H1 (cell line): ENCODE results near the gene ZC3H18. TPM values are rescaled to one million over a fixed set of nuclear protein-coding genes. Genes with fewer than 3 reads are reported as not detected.

Source experiments
- CTCF ChIA-PET: fragments of 300-600 bp; sonication (Branson Sonifier 250); formaldehyde crosslinking; loops from one replicate; lab custom pipeline; 2021; ENCODE audit not compliant: partially characterized antibody; lab: Charles Lee
- POLR2A ChIA-PET: fragments of 300-600 bp; sonication (Branson Sonifier 250); formaldehyde crosslinking; loops from one replicate; lab custom pipeline; 2021; ENCODE audit warnings: inconsistent platforms; ENCODE audit not compliant: partially characterized antibody; lab: Charles Lee
- DNase-seq, 2 experiments: peaks; one replicate each; pipeline versions ENCODE4 v3.0.0 to v3.0.0-alpha.2; 2010 to 2022; ENCODE audit warnings: low spot score in 2 of 2, low read depth in 1 of 2, mixed read lengths in 1 of 2
- FAIRE-seq: peaks from 2 replicates; lab custom pipeline; 2011; peaks lifted over from hg19 to GRCh38; lab: Jason Lieb, UNC
- H2AFZ ChIP-seq: 2 replicates; pipeline ENCODE4 v1.8.1; 2012; ENCODE audit warnings: low read length, inconsistent platforms
- H2AK5ac ChIP-seq: 2 replicates; pipeline ENCODE4 v1.6.1; 2013; ENCODE audit warnings: low read depth, low read length
- H2BK120ac ChIP-seq: replicated peaks from 2 replicates; pipeline ENCODE3; 2013; ENCODE audit warnings: low read depth, low read length, inconsistent platforms
- H2BK12ac ChIP-seq: 2 replicates; pipeline ENCODE4 v1.6.1; 2013; ENCODE audit warnings: low read depth, low read length
- H2BK15ac ChIP-seq: 2 replicates; pipeline ENCODE4 v1.6.1; 2013; ENCODE audit warnings: low read length
- H2BK20ac ChIP-seq: 2 replicates; pipeline ENCODE4 v1.6.1; 2013; ENCODE audit warnings: low read length
- H2BK5ac ChIP-seq: 2 replicates; pipeline ENCODE4 v1.6.1; 2013; ENCODE audit warnings: low read depth, low read length
- H3K14ac ChIP-seq: 2 replicates; pipeline ENCODE4 v1.6.1; 2013; ENCODE audit warnings: inconsistent platforms; ENCODE audit not compliant: insufficient read length
- H3K18ac ChIP-seq: 2 replicates; pipeline ENCODE4 v1.6.1; 2013; ENCODE audit warnings: low read length; ENCODE audit errors: extremely low read depth
- H3K23ac ChIP-seq: 2 replicates; pipeline ENCODE4 v1.6.1; 2013; ENCODE audit warnings: inconsistent platforms; ENCODE audit not compliant: insufficient read length
- H3K23me2 ChIP-seq: 2 replicates; pipeline ENCODE4 v1.6.1; 2013; ENCODE audit warnings: low read depth, low read length
- H3K27ac ChIP-seq: 2 replicates; pipeline ENCODE4 v1.6.1; 2011; ENCODE audit warnings: low read depth, low read length, inconsistent platforms
- H3K27me3 ChIP-seq, 4 experiments: replicated peaks in 1 of 4; 1 replicate in 1 of 4; 2 replicates in 3 of 4; pipeline versions ENCODE4 v1.6.1 to v1.8.1; 2011 to 2013; ENCODE audit warnings: low read length in 3 of 4, mild to moderate bottlenecking in 3 of 4, inconsistent platforms in 2 of 4, mixed read lengths in 2 of 4, moderate library complexity in 1 of 4; ENCODE audit not compliant: control insufficient read depth in 3 of 4, insufficient read depth in 3 of 4; ENCODE audit errors: extremely low read depth in 1 of 4
- H3K36me3 ChIP-seq, 4 experiments: 2 replicates each; pipeline versions ENCODE4 v1.6.1 to v1.8.1; 2011 to 2013; ENCODE audit warnings: mild to moderate bottlenecking in 4 of 4, low read length in 3 of 4, moderate library complexity in 2 of 4, control low read depth in 1 of 4, inconsistent platforms in 1 of 4; ENCODE audit not compliant: insufficient read depth in 4 of 4, control insufficient read depth in 2 of 4
- H3K4ac ChIP-seq: replicated peaks from 2 replicates; pipeline ENCODE3; 2013; ENCODE audit warnings: low read length, low read depth, mixed read lengths, inconsistent platforms; ENCODE audit not compliant: insufficient read length
- H3K4me1 ChIP-seq, 4 experiments: replicated peaks in 1 of 4; 1 replicate in 1 of 4; 2 replicates in 3 of 4; pipeline versions ENCODE4 v1.6.1 to v1.8.1; 2011 to 2013; ENCODE audit warnings: low read length in 3 of 4, inconsistent platforms in 2 of 4, mixed read lengths in 1 of 4; ENCODE audit not compliant: insufficient read depth in 4 of 4, control insufficient read depth in 3 of 4
- H3K4me2 ChIP-seq, 2 experiments: 2 replicates each; pipeline versions ENCODE4 v1.6.1 to v1.8.1; 2011 to 2013; ENCODE audit warnings: low read depth in 2 of 2, low read length in 2 of 2, control low read depth in 1 of 2, inconsistent platforms in 1 of 2, mild to moderate bottlenecking in 1 of 2; ENCODE audit not compliant: insufficient read depth in 1 of 2
- H3K4me3 ChIP-seq, 4 experiments: fragments of 200-600, 300-600 bp in 1 of 4; sonication (generic), shearing (Covaris generic), sonication (Bioruptor Twin) in 1 of 4; 2 replicates each; pipeline versions ENCODE4 v1.5.1 to v1.8.1; 2011 to 2016; ENCODE audit warnings: low read length in 4 of 4, low read depth in 3 of 4, control low read depth in 2 of 4, inconsistent platforms in 2 of 4, mild to moderate bottlenecking in 2 of 4, mixed read lengths in 1 of 4, moderate library complexity in 1 of 4; ENCODE audit not compliant: insufficient read depth in 2 of 4; ENCODE audit errors: extremely low read depth in 1 of 4
- H3K56ac ChIP-seq: replicated peaks from 2 replicates; pipeline ENCODE3; 2013; ENCODE audit warnings: low read depth, mild to moderate bottlenecking, mixed read lengths, low read length, inconsistent platforms; ENCODE audit not compliant: insufficient read length
- H3K79me1 ChIP-seq: 2 replicates; pipeline ENCODE4 v1.6.1; 2013; ENCODE audit warnings: low read depth, low read length, control low read depth
- H3K79me2 ChIP-seq, 2 experiments: 2 replicates each; pipeline versions ENCODE4 v1.6.1 to v1.8.1; 2012 to 2013; ENCODE audit warnings: low read length in 2 of 2, mild to moderate bottlenecking in 2 of 2, inconsistent platforms in 1 of 2; ENCODE audit not compliant: insufficient read depth in 2 of 2, control insufficient read depth in 1 of 2
- H3K9ac ChIP-seq, 4 experiments: replicated peaks in 1 of 4; 1 replicate in 1 of 4; 2 replicates in 3 of 4; pipeline versions ENCODE4 v1.6.1 to v1.8.1; 2011 to 2013; ENCODE audit warnings: low read depth in 3 of 4, low read length in 3 of 4, control low read depth in 2 of 4, mild to moderate bottlenecking in 2 of 4, moderate library complexity in 2 of 4, inconsistent platforms in 1 of 4; ENCODE audit errors: extremely low read depth in 1 of 4
- H3K9me3 ChIP-seq, 2 experiments: 2 replicates each; pipeline versions ENCODE4 v1.6.1 to v1.8.1; 2012 to 2013; ENCODE audit warnings: mild to moderate bottlenecking in 2 of 2, moderate library complexity in 2 of 2, control low read depth in 1 of 2, inconsistent platforms in 1 of 2, low read depth in 1 of 2, low read length in 1 of 2, mixed read lengths in 1 of 2; ENCODE audit not compliant: insufficient read depth in 2 of 2
- H4K20me1 ChIP-seq, 2 experiments: replicated peaks in 1 of 2; 2 replicates each; pipeline versions ENCODE3 to v1.8.1; 2011 to 2013; ENCODE audit warnings: inconsistent platforms in 2 of 2, low read length in 2 of 2, mild to moderate bottlenecking in 1 of 2; ENCODE audit not compliant: insufficient read depth in 2 of 2, control insufficient read depth in 1 of 2
- H4K5ac ChIP-seq: 2 replicates; pipeline ENCODE4 v1.6.1; 2013; ENCODE audit warnings: low read length, low read depth, mixed read lengths, inconsistent platforms; ENCODE audit not compliant: insufficient read length
- H4K8ac ChIP-seq: 2 replicates; pipeline ENCODE4 v1.8.0; 2013; ENCODE audit warnings: mild to moderate bottlenecking, moderate library complexity, low read length, inconsistent platforms; ENCODE audit not compliant: insufficient read depth; ENCODE audit errors: extremely low read depth
- H4K91ac ChIP-seq: replicated peaks from 2 replicates; pipeline ENCODE3; 2013; ENCODE audit warnings: low read length, mixed read lengths, inconsistent platforms; ENCODE audit not compliant: insufficient read length
- FOSL1 ChIP-seq: IDR thresholded peaks from 2 replicates; pipeline ENCODE4 v1.6.1; 2011; ENCODE audit warnings: mild to moderate bottlenecking, low read depth, low read length, moderate library complexity; ENCODE audit not compliant: insufficient read depth
- GABPA ChIP-seq: IDR thresholded peaks from 2 replicates; pipeline ENCODE4 v1.6.1; 2011; ENCODE audit warnings: mild to moderate bottlenecking, low read length, moderate library complexity, borderline replicate concordance; ENCODE audit not compliant: insufficient read depth
- JUN ChIP-seq: IDR thresholded peaks from 2 replicates; pipeline ENCODE4 v1.6.1; 2011; ENCODE audit warnings: low read depth, mild to moderate bottlenecking, improper control_type of control experiment, low read length
- PHF8 ChIP-seq: fragments of 200-600 bp; sonication (generic); conservative IDR thresholded peaks from 2 replicates; pipeline ENCODE4 v1.7.1; 2012; ENCODE audit warnings: low read depth, mild to moderate bottlenecking, inconsistent platforms, low read length, moderate library complexity
- POU5F1 ChIP-seq: IDR thresholded peaks from 2 replicates; pipeline ENCODE4 v1.6.1; 2011; ENCODE audit warnings: low read depth, mild to moderate bottlenecking, low read length, moderate library complexity
- SAP30 ChIP-seq: fragments of 300-600 bp; sonication (generic); IDR thresholded peaks from 2 replicates; pipeline ENCODE4 v1.7.1; 2012; ENCODE audit warnings: low read length, moderate library complexity, mild to moderate bottlenecking, inconsistent platforms; ENCODE audit not compliant: insufficient read depth, insufficient replicate concordance
- SIN3A ChIP-seq, 2 experiments: IDR thresholded peaks in 1 of 2; conservative IDR thresholded peaks in 1 of 2; 2 replicates each; pipeline ENCODE4 v1.6.1; 2011 to 2012; ENCODE audit warnings: low read length in 2 of 2, improper control_type of control experiment in 1 of 2, low read depth in 1 of 2, mild to moderate bottlenecking in 1 of 2
- SIRT6 ChIP-seq: IDR thresholded peaks from one replicate; pipeline ENCODE4 v1.7.1; 2012; ENCODE audit warnings: low read length, inconsistent platforms
- SRF ChIP-seq: IDR thresholded peaks from 2 replicates; pipeline ENCODE4 v1.6.1; 2011; ENCODE audit warnings: mild to moderate bottlenecking, low read depth, low read length, moderate library complexity
- YY1 ChIP-seq: IDR thresholded peaks from 2 replicates; pipeline ENCODE4 v1.6.1; 2011; ENCODE audit warnings: low read depth, mild to moderate bottlenecking, low read length
- WGBS, 2 experiments: shearing (Covaris generic) in 1 of 2; methylation state at CpG; one replicate each; pipeline versions ENCODE4 v1.1.6 to v1.1.7; 2013 to 2015; ENCODE audit warnings: low lambda C conversion rate in 2 of 2, mixed read lengths in 2 of 2, inconsistent platforms in 1 of 2, low coverage in 1 of 2, missing lambda C conversion rate in 1 of 2; ENCODE audit not compliant: insufficient replicate concordance in 2 of 2, insufficient coverage in 1 of 2, insufficient read length in 1 of 2; ENCODE audit errors: extremely low coverage in 1 of 2, missing lambda C conversion rate in 1 of 2; 5-methylcytosine and 5-hydroxymethylcytosine counted together
- polyA plus RNA-seq, 7 experiments: library from polyadenylated mRNA; depleted of rRNA in 3 of 7; stranded (reverse) in 5 of 7; unstranded in 2 of 7; fragments of >200 nt in 5 of 7; fragments of 200-250 nt in 2 of 7; gene quantifications; 1 replicate in 5 of 7; 2 replicates in 1 of 7; 4 replicates in 1 of 7; pipeline versions ENCODE4 v1.2.1 to v1.2.3, GENCODE V29; 2011 to 2013; ENCODE audit warnings: missing spikeins in 2 of 7, mixed read lengths in 2 of 7
- total RNA-seq: library from RNA; stranded (reverse); fragmentation: NEBNext Ultra II Directional; extraction: Animal tissue kit (Norgen Biotek cat#: 25700); gene quantifications from 2 replicates; pipeline ENCODE4 v1.2.1, GENCODE V29; 2021
- TF ChIP-seq, protein P1 (sequence below), 3 experiments: IDR thresholded peaks; 1 replicate in 2 of 3; 2 replicates in 1 of 3; pipeline versions ENCODE4 v1.5.1 to v1.6.1; 2011; ENCODE audit warnings: low read length in 3 of 3, mild to moderate bottlenecking in 3 of 3, inconsistent platforms in 2 of 3, low read depth in 1 of 3, moderate library complexity in 1 of 3; ENCODE audit not compliant: insufficient read depth in 1 of 3; ENCODE audit errors: control extremely low read depth in 1 of 3

ZC3H18 gene
- total and polyA plus RNA-seq, 2 of the 8 experiments (the other 6 are each of a cell fraction or from before 2014, with no cell fraction given) = 12.1 to 73.2 TPM

DNA sequence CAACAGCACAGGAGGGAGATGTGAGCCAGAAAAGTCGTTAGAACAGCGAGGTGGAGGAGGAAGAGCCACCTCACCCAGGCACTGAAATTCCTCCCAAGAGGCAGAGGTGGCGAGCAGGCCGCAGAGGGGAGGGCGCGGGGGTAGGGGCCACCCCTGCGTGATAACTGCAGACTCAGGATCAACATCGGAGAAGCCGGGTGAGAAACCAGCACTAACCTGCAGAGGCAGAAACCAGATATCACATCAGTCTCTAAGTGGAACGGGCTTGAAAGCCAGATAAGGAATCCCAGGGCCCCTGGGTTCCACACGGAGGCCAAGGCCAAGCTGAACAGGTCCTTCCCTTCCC, 39.4 kb upstream of the ZC3H18 start:
- peaks cover 0 to 23% (median 11%) of the 10 kb centered on the region in 4 experiments; a peak in 6 of 7 replicates for H3K4me1 ChIP-seq
- H4K5ac ChIP-seq = no peak overlapping the region
- no peak overlapping the region for H2AFZ ChIP-seq
- H4K91ac ChIP-seq = no peak overlapping the region
- POLR2A ChIA-PET = interaction anchor here (2.6 kb wide), 1 partner anchor 12 kb away, joined by 9 read pairs; no protein-coding TSS in a partner anchor
- H2BK15ac ChIP-seq = no peak overlapping the region
- no peak overlapping the region for H3K56ac ChIP-seq
- H3K4ac ChIP-seq = no peak overlapping the region
- H2BK20ac ChIP-seq = no peak overlapping the region
- TF ChIP-seq SRF (no peak), POU5F1 (no peak), SIN3A (conservative IDR thresholded peaks at IDR 0.05 in 1 of 2, IDR thresholded peaks at IDR 0.05 in 1 of 2; ENCODE audit: low read depth in 1 of 2, low read length in 2 of 2) (no peak), FOSL1 (no peak), SAP30 (no peak), PHF8 (no peak), YY1 (no peak), GABPA (no peak), SIRT6 (no peak), JUN (no peak)
- TF ChIP-seq, protein P1, sequence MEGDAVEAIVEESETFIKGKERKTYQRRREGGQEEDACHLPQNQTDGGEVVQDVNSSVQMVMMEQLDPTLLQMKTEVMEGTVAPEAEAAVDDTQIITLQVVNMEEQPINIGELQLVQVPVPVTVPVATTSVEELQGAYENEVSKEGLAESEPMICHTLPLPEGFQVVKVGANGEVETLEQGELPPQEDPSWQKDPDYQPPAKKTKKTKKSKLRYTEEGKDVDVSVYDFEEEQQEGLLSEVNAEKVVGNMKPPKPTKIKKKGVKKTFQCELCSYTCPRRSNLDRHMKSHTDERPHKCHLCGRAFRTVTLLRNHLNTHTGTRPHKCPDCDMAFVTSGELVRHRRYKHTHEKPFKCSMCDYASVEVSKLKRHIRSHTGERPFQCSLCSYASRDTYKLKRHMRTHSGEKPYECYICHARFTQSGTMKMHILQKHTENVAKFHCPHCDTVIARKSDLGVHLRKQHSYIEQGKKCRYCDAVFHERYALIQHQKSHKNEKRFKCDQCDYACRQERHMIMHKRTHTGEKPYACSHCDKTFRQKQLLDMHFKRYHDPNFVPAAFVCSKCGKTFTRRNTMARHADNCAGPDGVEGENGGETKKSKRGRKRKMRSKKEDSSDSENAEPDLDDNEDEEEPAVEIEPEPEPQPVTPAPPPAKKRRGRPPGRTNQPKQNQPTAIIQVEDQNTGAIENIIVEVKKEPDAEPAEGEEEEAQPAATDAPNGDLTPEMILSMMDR (IDR thresholded peaks at IDR 0.05; ENCODE audit: control extremely low read depth in 1 of 3, insufficient read depth in 1 of 3, low read depth in 1 of 3, low read length in 3 of 3) = no peak
- DNase-seq (no peak), FAIRE-seq (no peak)
- H3K9me3 ChIP-seq = no peaks in the 10 kb centered on the region
- 85% methylated on average over 4 of the region's 11 CpGs; no CpG with 5 or more reads in 1 of the 2 experiments for WGBS, 2 experiments
- no peak overlapping the region for H3K9ac ChIP-seq
- no peaks in the 10 kb centered on the region for H3K79me2 ChIP-seq
- H4K20me1 ChIP-seq = peaks cover 0 to 18% of the 10 kb centered on the region in 2 experiments
- no peak overlapping the region for H3K4me3 ChIP-seq
- H2BK5ac ChIP-seq = no peak overlapping the region
- H3K27ac ChIP-seq = no peak overlapping the region
- H3K27me3 ChIP-seq = no peaks in the 10 kb centered on the region
- CTCF ChIA-PET = interaction anchor here (1.0 to 1.7 kb wide), 3 partner anchors 19 to 95 kb away, joined by 3 to 5 read pairs (median 4); no protein-coding TSS in a partner anchor
- H2BK12ac ChIP-seq = no peak overlapping the region
- H2BK120ac ChIP-seq = no peak overlapping the region
- no peak overlapping the region; the same call in 1 of the 2 replicates for H3K18ac ChIP-seq
- H3K4me2 ChIP-seq = no peak overlapping the region
- no peak overlapping the region for H4K8ac ChIP-seq
- no peak overlapping the region for H3K23ac ChIP-seq
- H2AK5ac ChIP-seq = no peak overlapping the region
- H3K23me2 ChIP-seq = peaks cover 10% of the 10 kb centered on the region; the same call in 1 of the 2 replicates
- no peak overlapping the region for H3K14ac ChIP-seq
- H3K79me1 ChIP-seq = 0 out of 2 replicates have a peak, but pooled peaks cover 4% of the 10 kb centered on the region
- no peaks in the 10 kb centered on the region; a peak in 1 of 8 replicates for H3K36me3 ChIP-seq
